NCI-H2029 treated with DMSO at 0.1 percent for 48 hours (cell line): Measurements from ENCODE around the gene EFNB3.

Experiments
- DNase-seq: peaks from one replicate; lab custom pipeline; 2025; lab: John Stamatoyannopoulos, UW

The EFNB3 gene

DNA sequence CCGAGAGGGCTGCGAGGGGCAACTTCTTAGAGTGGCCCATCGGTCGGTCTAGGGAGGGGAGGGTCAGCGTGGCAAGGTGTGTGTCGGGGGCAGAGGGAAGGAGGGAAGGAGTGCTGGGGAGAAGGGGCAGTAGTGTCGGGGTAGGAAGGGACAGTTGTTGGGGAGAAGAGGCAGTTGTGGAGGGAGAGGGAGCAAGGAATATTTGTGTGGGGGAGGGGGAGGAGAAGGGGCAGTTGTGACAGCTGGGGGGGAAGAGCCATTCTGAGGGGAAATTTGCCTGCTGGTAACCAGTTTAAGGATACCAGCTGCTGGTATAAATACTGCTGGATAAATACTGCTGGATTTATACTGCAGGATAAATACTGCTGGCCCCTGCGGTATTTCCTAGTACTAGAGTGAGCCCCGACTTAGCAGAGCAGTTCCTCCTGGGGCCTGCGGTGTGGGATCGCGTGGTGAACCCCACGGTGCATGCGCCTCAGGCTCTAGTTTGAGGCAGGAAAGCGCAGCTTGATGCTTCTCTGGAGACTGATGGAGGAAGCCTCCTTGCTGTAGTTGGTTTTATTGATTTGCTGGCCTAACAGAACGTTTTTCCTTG, 12.9 kb downstream of the EFNB3 start:
- DNase-seq = no peak

DNA sequence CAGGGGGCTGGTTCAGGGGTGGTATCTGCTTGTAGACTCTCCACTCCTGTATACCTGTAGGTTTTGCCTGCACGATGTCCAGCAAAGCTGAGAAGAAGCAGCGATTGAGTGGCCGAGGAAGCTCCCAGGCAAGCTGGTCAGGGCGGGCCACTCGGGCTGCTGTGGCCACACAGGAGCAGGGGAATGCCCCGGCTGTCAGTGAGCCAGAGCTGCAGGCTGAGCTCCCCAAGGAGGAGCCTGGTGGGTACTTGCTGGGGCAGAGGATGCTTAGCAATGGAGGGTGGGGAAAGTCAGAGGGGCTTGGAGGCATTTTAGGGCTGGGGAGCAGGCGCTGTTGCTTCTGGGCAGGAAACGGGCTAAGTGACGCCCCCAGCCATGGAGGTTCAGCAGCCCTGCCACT, 14.7 kb downstream of the EFNB3 start:
- DNase-seq = no peak

DNA sequence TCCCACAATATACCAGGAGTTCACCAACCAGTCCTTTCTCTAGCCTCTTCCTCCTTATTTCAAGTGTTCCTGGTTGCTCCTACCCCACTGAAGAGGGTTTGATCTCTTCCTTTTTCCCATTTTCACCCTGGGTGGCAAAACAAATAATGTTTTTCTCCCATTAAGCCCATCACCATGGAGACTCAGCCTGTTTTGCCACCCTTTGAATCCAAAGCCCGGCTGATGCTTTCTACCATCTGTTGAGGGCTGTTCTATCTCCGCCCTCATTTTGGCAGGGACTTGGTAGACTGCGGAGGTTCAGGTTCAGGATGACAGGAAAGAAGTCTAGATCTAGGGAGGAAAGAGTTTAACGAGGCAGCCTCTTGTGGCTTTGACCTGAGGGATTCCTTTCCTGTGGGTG, 15.1 kb downstream of the EFNB3 start:
- no peak for DNase-seq

DNA sequence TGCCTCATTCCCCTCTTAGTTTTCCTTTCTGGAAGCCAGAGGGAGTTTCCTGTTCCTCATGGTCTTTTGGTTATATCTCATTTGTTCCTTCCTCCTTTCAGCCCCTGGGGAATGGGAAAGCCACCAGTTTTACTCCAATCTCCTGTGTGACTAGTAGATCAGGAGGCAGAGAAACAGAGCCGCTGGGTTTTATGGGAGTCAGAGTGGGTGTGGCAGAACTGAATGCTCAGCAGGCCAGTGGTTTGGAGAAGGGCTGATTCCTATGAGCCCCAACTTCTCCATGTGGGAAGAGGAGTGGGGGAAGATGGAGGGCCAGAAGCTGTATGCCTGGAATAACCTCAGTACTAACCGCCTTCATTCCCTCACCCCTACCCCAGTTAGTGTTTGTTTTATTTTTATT, 16.6 kb downstream of the EFNB3 start:
- DNase-seq = no peak

DNA sequence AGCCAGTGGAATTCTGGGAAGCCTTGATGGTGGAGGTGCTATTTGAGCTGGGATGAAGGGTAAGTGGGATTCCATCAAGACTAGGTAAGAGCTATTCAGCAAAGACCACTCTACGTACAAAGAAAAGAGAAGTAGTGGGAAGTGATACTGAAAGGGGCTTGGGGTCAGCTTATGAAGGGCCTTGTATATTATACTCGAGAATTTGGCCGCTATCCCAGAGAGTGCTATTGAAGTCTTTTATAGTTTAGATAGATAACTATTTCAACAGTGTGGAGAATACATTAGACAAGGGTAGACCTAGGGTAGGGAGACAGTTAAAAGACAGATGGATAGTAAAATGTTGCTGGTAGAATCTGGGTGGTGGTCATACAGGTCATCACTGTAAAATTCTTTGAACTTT, 22.9 kb downstream of the EFNB3 start:
- no peak for DNase-seq

DNA sequence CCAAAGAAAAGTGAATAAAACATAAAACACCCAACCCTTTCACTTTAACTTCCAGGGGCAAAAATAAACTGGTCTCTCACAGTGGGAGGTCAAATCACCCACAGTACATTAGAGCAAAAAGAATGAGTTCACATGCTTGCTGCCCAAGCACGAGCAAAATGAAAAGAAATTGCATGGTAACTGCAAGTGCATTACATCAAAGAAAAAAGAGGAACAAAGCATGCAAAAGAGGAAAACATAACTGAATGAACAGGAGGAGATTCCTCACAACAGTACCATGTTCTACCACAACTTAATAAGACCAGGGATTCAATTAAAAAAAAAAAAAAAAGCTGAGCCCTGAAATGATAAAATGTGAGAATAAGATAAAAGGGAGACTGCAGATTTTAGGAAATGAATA, 24.8 kb downstream of the EFNB3 start:
- no peak for DNase-seq

DNA sequence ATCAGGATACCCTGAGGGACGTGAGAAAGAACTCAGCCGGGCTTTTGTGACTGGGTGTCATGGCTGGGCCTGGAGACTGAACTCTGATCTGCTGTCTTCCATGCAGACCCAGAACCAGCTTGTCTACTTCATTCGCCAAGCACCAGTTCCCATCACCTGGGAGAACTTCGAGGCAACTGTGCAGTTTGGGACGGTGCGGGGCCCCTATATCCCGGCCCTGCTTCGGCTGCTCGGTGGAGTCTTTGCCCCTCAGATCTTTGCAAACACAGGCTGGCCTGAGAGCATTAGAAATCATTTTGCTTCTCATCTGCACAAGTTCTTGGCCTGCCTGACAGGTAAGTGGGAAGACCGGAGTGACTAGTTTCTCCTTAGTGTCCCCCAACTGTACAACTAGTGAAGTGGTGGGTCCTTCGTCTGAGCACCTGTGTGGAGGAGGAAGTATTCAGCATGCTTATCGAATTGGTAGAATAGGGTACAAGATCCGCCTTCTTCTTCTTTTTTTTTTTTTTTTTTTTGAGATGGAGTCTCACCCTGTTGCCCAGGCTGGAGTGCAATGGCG, 28.1 kb downstream of the EFNB3 start:
- DNase-seq = no peak

DNA sequence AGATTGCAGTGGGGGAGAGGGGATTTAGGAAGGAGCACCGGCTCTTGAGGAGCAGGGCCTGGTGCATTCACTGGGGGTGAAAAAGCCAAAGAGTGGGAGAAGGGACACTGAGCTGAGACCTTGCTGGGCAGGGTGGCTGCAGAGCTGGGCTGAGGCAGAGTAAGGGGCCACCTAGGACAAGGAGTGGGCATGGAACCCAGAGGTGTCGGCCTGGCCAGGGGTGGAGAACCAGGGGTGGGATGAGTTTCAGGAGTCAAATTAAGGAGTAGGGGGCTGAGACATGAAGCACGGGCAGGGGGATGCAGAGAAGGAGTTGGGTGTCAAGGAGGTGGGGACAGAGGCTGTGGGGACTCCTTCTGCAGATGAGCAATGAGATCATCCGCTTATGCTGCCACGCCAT, 32.6 kb downstream of the EFNB3 start:
- no peak for DNase-seq

DNA sequence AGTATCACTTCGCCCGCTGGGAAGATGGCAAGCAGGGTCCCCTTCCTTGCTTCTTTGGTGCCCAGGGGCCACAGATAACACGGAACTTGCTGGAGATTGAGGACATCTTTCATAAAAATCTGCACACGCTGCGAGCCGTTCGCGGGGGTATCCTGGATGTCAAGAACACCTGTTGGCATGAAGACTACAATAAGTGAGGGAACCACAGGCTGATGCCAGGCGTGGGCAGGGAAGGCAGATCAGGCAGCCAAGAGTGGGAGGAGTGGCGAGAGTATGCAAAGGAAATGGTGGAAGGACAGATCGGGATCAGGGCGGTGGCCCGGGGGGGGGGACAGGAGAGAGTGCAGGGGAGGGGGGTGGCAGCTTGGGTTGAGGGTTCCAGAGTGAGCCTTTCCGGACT, 34.7 kb downstream of the EFNB3 start:
- no peak for DNase-seq

DNA sequence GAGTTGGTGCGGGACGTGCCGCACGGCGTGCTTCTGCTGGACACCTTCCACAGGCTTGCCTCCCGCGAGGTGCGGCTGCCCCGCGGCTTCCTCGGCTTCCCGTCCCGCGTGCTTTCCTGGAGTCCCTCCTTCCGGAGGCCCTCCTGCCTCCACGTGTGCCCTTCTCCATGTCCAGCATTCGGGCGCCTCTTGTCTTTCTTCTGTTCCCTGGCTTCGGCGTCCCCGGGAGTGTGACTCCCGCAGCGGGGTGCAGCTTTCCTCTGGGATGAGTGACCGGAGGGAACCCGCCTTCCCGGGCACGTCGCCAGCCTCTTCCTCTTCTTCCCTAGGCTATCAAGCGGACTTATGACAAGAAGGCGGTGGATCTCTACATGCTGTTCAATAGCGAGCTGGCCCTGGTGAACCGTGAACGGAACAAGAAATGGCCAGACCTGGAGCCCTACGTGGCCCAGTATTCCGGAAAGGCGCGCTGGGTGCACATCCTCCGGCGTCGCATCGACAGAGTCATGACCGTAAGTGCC, 35.5 kb downstream of the EFNB3 start:
- no peak for DNase-seq

DNA sequence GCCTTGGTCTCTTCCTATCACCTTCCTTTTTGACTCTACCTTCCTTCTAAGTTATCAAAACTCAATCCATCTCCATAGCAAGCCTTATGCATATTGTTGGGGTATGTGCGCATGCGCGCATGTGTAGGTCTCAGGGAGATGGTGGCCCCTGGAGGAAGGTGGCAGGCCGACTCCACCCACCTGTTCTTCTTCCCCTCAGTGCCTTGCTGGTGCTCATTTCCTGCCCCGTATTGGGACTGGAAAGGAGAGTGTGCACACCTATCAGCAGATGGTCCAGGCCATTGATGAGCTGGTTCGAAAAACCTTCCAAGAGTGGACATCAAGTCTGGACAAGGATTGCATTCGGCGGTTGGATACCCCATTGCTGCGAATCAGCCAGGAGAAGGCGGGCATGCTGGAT, 37.7 kb downstream of the EFNB3 start:
- DNase-seq = no peak

DNA sequence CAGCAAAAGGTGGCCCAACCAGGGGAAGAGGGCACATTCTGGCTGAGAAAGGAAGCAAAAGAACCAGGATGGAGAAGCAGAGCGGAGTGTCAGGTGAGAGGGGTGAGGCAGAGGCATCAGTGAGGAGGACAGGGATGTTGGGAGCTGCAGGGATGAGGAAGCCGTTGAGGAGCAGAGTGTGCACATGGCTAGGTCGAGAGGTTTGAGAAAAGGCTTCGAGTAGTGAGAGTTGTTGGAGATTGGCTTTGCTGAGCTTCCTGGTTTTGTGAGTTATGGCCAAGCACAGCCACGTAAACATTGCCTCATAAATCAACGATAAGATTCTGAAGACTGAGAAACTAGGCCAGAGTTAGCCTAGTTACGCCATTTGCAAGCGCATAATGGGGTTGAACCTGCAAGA, 39.4 kb downstream of the EFNB3 start:
- DNase-seq = no peak

DNA sequence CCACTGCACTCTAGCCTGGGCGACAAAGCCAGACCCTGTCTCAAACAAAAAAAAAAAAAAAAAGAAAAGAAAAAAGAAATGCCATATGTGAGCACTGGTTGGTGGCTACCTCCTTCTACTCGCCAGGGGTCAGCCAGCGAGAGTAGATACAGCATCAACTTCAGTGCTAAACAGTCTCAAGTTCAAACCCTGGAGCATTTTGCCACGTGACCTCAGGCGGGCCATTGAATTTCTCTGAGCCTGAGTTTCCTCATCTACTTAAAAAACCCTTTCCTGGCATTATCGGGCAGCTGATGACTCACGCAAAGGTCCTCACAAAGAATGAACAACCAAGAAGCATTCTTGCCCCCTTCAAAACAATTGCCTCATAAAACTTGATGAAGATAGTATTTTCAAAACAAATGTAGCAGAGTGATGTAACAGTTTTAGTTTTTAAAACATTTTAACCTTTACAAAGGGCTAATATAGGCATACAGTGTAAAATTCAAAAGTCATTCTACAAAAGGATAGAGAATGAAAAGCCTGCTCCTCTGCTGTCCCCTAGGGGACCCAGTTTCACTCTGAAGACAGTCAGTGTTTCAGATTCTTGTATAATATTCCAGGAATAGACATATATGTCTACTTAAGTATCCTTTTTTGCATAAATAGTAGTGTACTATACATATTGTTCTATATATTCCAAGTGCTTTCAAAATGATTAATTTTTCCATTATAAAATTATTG, 40.9 kb downstream of the EFNB3 start:
- no peak for DNase-seq

DNA sequence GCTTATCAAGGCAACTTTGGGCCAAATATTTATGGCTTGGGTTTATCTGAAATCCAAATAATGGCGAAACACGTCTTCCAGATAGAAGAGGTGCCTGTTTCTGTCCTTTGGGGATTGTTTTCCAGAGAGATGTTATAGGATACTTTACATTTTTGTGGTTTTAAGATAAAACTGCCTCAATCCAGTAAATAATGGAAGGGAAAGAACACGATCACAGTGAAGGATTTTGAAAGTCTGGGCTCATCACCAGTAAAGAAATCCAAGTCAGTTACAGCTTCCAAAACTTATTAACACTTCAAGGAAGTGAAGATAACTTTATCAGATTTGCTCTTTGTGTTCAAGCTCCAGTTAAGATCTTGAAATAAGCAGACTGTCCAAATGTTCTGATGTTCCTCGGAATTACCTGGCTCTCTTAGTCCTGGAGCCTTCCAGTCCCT, 42.7 kb downstream of the EFNB3 start:
- no peak for DNase-seq

DNA sequence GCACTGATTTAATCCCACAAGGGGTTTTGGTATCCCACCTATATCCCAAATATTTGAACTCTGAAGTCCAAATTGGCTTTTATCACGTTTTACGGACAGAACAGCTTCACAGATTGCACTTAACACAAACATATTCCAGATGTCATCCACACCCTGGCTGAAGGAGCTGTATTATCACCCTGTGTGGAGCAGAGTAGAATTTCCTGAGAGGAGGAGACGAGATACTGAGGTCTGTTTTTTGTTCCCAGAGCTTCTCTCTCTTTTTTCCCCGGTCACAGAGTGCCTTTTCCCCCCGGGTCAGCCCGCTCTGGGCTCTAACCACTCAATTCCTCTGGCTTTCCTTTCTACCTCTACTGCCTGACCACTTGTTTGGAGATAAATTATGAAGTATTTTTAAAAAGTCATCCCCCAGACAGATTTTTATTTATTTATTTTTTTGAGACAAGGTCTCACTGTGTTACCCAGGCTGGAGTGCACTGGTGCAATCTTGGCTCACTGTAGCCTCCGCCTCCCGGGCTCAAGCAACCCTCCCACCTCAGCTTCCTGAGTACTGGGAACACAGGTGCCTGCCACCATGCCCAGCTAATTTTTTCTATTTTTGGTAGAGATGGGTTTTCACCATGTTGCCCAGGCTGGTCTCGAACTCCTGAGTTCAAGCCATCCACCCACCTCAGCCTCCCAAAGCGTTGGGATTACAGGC, 43.2 kb downstream of the EFNB3 start:
- no peak for DNase-seq

DNA sequence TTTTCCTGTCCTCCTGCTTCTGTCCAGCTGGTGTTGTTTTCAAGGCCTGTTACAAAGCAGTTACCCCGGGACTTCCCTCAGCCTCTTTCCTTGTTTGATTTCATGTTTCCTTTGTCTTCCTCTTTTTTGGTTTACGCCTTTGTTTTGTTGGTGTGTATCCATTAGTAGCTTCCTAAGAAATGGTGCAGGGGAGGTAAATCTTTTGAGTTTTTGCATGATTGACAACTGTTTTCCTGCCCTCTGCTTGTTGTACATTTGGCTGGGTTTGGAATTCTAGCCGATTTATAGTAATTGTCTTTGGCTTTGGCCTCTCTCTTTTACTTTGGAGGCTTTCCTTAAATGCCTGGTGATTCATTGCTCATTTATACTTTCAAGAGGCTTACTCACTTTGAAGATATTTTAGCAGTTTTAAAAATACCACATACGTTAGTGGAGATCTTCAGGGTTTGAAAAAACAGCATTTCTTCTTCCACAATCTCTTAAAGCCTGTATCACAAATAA, 45.4 kb downstream of the EFNB3 start:
- DNase-seq = no peak

DNA sequence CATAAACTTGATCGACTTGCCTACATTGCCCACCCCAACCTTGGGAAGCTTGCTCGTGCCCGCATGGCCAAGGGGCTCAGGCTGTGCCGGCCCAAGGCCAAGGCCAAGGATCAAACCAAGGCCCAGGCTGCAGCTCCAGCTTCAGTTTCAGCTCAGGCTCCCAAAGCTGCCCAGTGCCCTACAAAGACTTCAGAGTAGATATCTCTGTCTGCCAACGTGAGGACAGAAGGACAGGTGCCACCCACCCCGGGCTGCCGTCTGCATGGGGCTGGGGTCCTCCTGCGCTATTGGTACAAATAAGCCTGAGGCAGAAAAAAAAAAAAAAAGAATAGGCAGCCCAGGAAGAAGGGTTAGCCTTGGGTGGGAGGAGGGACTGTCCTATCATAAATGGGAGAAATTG, 49.7 kb downstream of the EFNB3 start:
- DNase-seq = no peak

DNA sequence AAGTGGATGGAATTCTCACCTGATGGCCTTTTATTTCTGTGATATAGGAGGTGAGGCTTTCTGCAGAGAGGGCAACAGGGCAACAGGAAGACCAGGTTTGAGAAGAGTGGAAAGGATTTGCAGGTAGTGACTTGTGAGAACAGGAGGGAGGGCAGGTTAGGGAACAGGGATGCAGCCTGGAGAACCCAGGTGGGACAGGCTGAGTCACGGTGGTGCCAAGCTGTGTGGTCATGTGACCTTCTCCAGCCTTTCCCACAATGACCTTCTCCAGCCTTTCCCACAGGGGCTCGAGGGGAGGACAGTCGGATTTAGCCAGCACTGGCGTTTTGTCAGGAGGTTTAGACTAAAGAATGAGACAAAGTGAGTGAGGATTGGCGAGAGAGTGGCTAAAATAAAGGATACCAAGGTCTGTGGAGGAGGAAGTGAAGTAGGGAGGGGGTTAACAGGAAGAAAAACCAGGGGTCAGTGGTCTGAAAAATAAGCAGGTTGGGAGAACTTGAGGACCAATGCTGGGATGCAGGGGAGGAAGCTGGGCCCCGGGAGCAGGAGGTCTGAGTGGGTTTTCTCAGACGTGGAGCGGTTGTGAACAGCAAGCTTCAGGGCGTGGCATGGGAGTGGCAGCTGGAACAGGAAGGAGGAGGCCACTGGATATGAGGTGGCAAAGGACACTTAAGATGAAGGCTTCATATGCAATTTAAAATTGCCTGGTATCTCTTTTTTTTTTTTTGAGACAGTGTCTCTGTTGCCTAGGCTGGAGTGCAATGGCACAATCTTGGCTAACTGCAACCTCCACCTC, 50.3 kb downstream of the EFNB3 start:
- no peak for DNase-seq

DNA sequence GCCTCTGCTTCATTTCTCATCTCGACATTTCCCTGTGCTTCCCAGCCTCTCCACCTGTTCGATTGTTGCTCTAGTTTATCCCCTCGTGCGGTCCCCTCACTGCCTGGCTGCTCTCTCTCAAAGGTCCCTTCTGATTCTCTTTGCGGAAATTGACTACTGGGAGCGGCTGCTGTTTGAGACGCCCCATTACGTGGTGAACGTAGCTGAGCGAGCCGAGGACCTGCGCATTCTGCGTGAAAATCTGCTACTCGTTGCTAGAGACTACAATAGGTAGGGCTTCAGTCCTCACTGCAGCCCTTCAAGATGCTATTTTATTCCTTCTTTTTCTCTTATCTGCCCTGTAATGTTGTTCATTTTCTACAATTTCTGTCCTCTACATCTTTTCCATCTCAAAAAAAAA, 52.0 kb downstream of the EFNB3 start:
- DNase-seq = no peak
